ENCODE measurements around the gene TBL3. TPM values are rescaled to one million over a fixed set of nuclear protein-coding genes. Genes with fewer than 3 reads are reported as not detected.

Gene TBL3
- total and polyA plus RNA-seq, 5 experiments from 2014 or later: 30.0 to 61.8 (median 44.6) TPM

DNA sequence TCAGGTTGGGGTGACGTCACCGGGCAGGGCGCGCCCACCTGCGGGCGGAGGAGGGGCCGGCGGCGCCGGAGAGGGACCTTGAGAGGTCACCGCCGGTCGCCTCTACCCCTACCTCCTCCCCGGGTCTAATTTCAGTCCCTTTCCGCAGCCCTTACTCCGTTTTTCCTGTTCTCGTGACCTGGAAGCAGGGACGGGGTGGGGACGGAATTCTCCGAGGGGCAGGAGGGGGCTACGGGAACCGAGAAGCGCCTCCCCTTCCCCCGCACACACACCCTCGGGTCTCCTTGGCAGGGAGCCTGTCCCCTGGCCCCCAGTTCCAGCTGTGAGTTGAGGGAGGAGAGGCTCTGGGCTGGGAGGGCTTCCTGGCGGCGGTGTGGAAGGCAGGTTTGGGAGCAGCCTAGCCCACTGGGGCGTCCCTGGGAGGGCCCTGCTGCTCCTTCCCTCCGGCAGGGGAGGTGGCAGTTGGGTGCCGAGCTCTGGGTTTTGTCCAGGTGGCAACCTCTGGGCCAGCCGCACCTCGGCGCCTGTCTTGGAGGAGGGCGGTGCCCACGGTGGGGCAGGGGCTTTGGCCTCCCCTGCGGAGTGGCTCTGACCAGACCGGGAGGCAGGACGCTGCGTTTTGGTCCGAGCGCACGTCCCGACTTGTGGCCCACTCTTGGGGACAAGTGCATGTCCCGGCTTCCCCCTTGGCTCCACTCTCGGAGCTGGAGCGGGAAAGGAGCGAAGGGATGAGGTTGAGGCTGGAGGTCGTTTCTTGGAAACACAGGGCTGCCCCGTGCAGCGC, 18.7 kb downstream of the TBL3 start:
- ATAC-seq: no peak
- Mint-ChIP-seq H3K4me3 (peak overlapping the region; percentile 68 to 84 (median 78)), H3K27me3 (peaks cover 2 to 30% (median 13%) of the 10 kb centered on the region in 5 donors), H3K9me3 (no peaks in the 10 kb centered on the region), H3K4me1 (peaks cover 7 to 27% (median 18%) of the 10 kb centered on the region in 4 donors), H3K27ac (peak overlapping the region in 8 of 10 donors; percentile 13 to 86 (median 78)), H3K36me3 (peaks cover 0 to 18% (median 7%) of the 10 kb centered on the region in 3 donors)
- peak in 1 of 10 donors; percentile 19 for DNase-seq
- POLR2A ChIA-PET: interaction anchor here (1.0 to 5.9 kb wide), 6 partner anchors 18 to 542 kb away, joined by 3 to 47 read pairs (median 8); partner anchors contain the start of genes RNF151, RPS2, TBL3 and TRAF7

DNA sequence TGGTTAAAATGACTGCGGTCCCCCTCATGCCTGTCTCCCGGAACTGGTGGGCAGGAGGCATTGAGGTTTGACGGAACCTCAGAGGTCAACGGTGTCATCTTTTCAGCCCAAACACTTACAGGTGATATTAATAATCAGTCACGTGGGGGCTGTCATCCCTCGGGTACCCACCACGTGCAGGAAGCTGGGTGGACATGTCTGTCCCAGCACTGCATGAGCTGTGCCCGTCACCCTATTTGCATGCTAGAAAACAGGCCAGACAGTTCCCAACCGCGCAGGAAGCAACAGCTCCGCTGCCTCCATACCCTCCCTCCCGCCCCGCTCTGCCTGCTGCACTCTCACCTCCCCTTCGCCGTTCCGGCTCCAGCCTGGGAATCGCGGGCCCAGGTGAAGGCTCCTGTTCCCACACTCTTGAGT, 19.3 kb downstream of the TBL3 start:
- H3K27me3 Mint-ChIP-seq: peaks cover 2 to 30% (median 13%) of the 10 kb centered on the region in 5 donors
- ATAC-seq (peak; percentile 29 to 35), DNase-seq (peak in 4 of 10 donors; percentile 40 to 51 (median 45))
- H3K36me3 Mint-ChIP-seq: peaks cover 0 to 13% (median 7%) of the 10 kb centered on the region in 3 donors
- no peaks in the 10 kb centered on the region for H3K9me3 Mint-ChIP-seq
- peak overlapping the region; percentile 68 to 84 (median 78) for H3K4me3 Mint-ChIP-seq
- H3K27ac Mint-ChIP-seq: peak overlapping the region in 8 of 10 donors; percentile 22 to 86 (median 78)
- peaks cover 9 to 27% (median 18%) of the 10 kb centered on the region in 4 donors for H3K4me1 Mint-ChIP-seq
- POLR2A ChIA-PET: interaction anchor here (1.0 to 5.9 kb wide), 10 partner anchors 17 to 541 kb away, joined by 3 to 47 read pairs (median 4); partner anchors contain the start of genes MSRB1, NTHL1, PKD1 and RNF151

DNA sequence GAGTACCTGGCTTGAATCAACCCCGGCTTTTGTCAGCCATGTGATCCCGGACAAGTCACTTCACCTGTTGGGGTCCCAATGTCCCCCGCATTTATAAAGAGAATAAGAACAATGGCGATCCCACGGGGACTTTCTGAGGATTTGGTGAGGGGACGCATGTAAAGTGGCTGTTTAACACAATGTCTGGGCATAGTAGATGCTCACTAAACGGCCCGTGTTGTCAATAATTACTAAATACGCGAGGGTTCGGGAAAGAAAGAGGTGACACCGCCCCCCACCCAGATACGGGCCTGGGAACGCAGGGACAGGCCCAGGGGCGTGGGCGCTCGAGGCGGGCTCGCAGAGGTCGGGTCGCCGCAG, 19.7 kb downstream of the TBL3 start:
- H3K4me1 Mint-ChIP-seq: peaks cover 9 to 27% (median 18%) of the 10 kb centered on the region in 4 donors

DNA sequence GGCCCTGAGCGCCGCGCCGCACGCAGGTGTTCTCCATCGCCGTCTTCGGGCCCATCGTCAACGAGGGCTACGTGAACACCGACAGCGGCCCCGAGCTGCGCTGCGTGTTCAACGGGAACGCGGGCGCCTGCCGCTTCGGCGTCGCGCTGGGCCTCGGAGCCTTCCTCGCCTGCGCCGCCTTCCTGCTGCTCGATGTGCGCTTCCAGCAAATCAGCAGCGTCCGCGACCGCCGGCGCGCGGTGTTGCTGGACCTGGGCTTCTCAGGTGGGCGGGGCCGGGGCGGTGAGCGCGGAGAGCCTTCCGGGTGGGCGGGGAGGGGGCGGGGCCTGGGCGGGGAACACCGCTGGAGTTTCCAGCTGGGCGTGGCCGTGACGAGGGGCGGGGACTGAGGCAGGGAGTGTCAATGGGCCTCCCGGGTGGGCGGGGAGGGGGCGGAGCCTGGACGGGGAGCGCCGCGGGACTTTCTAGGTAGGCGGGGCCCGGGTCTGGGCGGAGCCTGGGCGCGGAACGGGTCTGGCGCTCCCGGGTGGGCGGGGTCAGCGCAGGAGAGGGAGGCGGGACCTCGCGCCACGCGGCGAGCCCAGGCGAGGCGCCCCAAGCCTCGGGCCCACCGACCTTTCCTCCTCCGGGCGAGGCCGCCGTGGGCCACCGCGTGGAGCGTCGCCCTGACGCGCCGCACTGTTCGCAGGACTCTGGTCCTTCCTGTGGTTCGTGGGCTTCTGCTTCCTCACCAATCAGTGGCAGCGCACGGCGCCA, 20.3 kb downstream of the TBL3 start:
- Mint-ChIP-seq H3K27ac (peak overlapping the region in 6 of 10 donors; percentile 24 to 83 (median 72)), H3K4me1 (peaks cover 9 to 27% (median 18%) of the 10 kb centered on the region in 4 donors), H3K4me3 (peak overlapping the region in 9 of 10 donors; percentile 15 to 84 (median 71)), H3K9me3 (no peaks in the 10 kb centered on the region), H3K27me3 (peaks cover 2 to 27% (median 7%) of the 10 kb centered on the region in 5 donors), H3K36me3 (peaks cover 0 to 3% (median 2%) of the 10 kb centered on the region in 3 donors)
- POLR2A ChIA-PET: interaction anchor here (0.8 to 5.9 kb wide), 9 partner anchors 12 to 163 kb away, joined by 3 to 47 read pairs (median 4); partner anchors contain the start of genes MSRB1, NTHL1, PKD1 and RNF151
- DNase-seq (peak; percentile 86 to 100 (median 95)), ATAC-seq (peak; percentile 72 to 82)

More for the DNA sequence above, 19.7 kb downstream of the TBL3 start:
- Mint-ChIP-seq H3K36me3 (peaks cover 0 to 8% (median 4%) of the 10 kb centered on the region in 3 donors), H3K27ac (peak overlapping the region in 9 of 10 donors; percentile 24 to 86 (median 77)), H3K27me3 (peaks cover 2 to 30% (median 11%) of the 10 kb centered on the region in 5 donors), H3K9me3 (no peaks in the 10 kb centered on the region), H3K4me3 (peak overlapping the region; percentile 68 to 84 (median 78))
- POLR2A ChIA-PET: interaction anchor here (1.0 to 5.9 kb wide), 10 partner anchors 17 to 541 kb away, joined by 3 to 47 read pairs (median 4); partner anchors contain the start of genes MSRB1, NTHL1, PKD1 and RNF151
- no peak for ATAC-seq
- no peak for DNase-seq

DNA sequence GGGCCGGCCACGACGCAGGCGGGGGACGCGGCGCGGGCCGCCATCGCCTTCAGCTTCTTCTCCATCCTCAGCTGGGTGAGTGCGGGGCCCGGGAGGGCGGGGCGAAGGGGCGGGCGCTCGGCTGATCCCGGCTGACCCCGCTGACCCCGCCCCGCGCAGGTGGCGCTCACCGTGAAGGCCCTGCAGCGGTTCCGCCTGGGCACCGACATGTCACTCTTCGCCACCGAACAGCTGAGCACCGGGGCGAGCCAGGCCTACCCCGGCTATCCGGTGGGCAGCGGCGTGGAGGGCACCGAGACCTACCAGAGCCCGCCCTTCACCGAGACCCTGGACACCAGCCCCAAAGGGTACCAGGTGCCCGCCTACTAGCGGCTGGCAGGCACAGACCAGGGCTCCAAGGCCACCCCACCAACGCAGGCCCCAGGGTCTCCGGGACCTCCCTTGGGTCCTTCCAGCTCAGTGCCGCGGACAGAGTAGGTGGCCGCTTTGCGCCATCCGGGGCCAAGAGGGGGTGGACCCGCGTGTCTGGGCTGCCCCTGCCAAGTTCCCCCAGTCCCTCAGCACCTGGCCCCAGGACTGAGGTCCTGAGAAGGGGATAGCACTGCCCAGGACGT, 21.0 kb downstream of the TBL3 start:
- no peak overlapping the region for H3K4me3 Mint-ChIP-seq
- H3K36me3 Mint-ChIP-seq: peaks cover 0 to 4% (median 2%) of the 10 kb centered on the region in 3 donors
- POLR2A ChIA-PET: interaction anchor here (0.8 to 5.9 kb wide), 6 partner anchors 9 to 162 kb away, joined by 3 to 47 read pairs (median 6); partner anchors contain the start of genes PKD1, RNF151, RPS2 and TRAF7
- H3K9me3 Mint-ChIP-seq: no peaks in the 10 kb centered on the region
- H3K27ac Mint-ChIP-seq: peak overlapping the region in 1 of 10 donors; percentile 89
- DNase-seq: peak in 1 of 10 donors; percentile 21
- peaks cover 2 to 24% (median 7%) of the 10 kb centered on the region in 5 donors for H3K27me3 Mint-ChIP-seq
- ATAC-seq: no peak
- H3K4me1 Mint-ChIP-seq: peaks cover 9 to 27% (median 18%) of the 10 kb centered on the region in 4 donors

DNA sequence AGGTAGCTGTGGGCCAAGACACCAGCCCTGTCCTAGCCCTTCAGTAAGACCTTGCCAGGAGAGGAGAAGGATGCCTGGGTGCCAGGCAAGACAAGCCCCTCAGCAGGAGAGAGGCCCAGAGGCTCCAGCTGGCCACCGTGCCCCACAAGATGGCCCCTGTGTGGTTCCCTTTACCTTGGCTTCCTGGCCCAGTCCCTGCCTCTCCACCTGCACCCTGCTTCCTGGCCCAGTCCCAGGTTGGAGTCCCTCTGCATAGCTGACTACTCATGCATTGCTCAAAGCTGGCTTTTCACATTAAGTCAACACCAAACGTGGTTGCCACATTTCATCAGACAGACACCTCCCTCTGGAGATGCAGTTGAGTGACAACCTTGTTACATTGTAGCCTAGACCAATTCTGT, 21.9 kb downstream of the TBL3 start:
- DNase-seq: no peak
- peak overlapping the region in 8 of 10 donors; percentile 3 to 68 (median 46) for H3K4me3 Mint-ChIP-seq
- POLR2A ChIA-PET: interaction anchor here (1.3 to 5.9 kb wide), 3 partner anchors 8 to 28 kb away, joined by 5 to 47 read pairs (median 21); partner anchors contain the start of genes RNF151, RPS2 and ZNF598
- peaks cover 0 to 11% (median 0%) of the 10 kb centered on the region in 3 donors for H3K36me3 Mint-ChIP-seq
- peaks cover 6 to 25% (median 17%) of the 10 kb centered on the region in 4 donors for H3K4me1 Mint-ChIP-seq
- no peak for ATAC-seq
- H3K27ac Mint-ChIP-seq: peak overlapping the region in 9 of 10 donors; percentile 51 to 89 (median 85)
- no peaks in the 10 kb centered on the region for H3K9me3 Mint-ChIP-seq
- H3K27me3 Mint-ChIP-seq: peaks cover 1 to 18% (median 3%) of the 10 kb centered on the region in 5 donors

DNA sequence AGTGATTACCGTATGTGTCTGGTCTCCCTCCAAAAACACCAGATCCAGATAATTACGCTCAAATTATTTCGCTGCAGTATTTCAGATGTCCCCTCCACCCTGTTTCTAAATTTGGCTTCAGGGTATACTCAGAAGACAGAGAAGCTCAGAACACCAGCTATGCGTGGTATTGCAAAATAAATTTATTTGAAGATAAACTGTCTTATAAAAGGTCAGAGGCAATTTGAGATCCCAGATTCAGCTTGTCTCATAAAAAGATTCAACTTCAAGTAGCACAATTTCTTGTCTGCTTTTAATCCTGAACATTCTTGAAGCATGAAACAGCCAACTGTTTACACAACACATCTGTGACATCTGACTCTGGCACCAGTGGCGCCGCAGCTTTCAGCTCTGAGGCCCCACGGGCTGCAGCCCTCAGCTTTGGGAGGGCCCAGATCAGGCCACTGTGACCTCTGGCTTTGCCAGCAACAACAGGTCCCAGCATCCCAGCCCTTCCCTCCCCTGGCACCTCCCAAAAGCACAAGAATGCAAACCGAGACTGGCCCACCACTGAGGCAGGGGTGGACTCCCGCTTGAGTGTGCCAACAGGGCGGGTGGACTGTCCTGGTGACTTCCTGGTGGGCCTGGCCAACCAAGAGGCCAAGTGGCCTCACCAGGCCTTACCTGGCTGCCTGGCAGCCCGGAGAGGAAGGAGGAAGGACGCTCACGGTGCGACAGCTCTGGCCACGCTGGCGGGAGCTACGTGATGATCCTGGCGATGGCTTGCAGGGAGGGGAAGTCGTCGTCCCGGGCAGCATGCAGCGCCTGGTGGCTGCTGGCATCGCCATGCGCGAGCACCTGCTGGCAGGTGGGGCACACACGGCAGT, 25.9 kb downstream of the TBL3 start:
- Mint-ChIP-seq H3K27ac (peak overlapping the region in 1 of 10 donors; percentile 37), H3K4me3 (no peak overlapping the region), H3K9me3 (no peaks in the 10 kb centered on the region), H3K27me3 (no peaks in the 10 kb centered on the region), H3K4me1 (peaks cover 0 to 7% (median 5%) of the 10 kb centered on the region in 4 donors), H3K36me3 (peaks cover 0 to 35% (median 4%) of the 10 kb centered on the region in 3 donors)
- DNase-seq (no peak), ATAC-seq (no peak)
- POLR2A ChIA-PET: interaction anchor here (0.6 kb wide), 1 partner anchor 91 kb away, joined by 3 read pairs; no protein-coding TSS in a partner anchor

DNA sequence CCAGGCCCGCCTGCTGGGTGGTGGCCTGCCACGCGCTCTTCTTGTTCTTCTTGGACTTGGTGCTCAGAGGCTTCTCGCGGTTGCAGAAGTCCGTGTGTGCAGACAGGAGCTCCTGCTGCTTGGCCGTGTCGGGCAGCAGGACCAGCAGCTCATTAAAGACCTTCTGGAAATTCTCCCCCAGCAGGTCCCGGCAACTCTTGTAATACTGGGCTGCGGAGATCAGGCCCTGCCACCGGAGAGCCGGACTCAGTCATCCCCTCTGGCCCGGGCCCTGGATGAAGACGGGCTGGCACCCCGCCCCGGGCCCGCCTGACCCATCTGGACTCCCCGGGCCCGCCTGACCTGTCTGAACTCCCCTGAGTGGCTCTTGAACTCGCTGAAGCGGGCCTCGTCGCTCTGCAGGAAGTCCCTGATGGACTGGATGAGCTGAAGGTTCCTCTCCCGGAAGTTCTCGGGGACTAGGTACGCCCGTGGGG, 26.5 kb downstream of the TBL3 start:
- H3K4me3 Mint-ChIP-seq: no peak overlapping the region
- POLR2A ChIA-PET: no interaction called here
- peaks cover 0 to 35% (median 4%) of the 10 kb centered on the region in 3 donors for H3K36me3 Mint-ChIP-seq
- H3K9me3 Mint-ChIP-seq: no peaks in the 10 kb centered on the region
- peak overlapping the region in 1 of 10 donors; percentile 50 for H3K27ac Mint-ChIP-seq
- ATAC-seq: no peak
- no peak for DNase-seq
- peaks cover 0 to 5% (median 4%) of the 10 kb centered on the region in 4 donors for H3K4me1 Mint-ChIP-seq
- H3K27me3 Mint-ChIP-seq: no peaks in the 10 kb centered on the region

DNA sequence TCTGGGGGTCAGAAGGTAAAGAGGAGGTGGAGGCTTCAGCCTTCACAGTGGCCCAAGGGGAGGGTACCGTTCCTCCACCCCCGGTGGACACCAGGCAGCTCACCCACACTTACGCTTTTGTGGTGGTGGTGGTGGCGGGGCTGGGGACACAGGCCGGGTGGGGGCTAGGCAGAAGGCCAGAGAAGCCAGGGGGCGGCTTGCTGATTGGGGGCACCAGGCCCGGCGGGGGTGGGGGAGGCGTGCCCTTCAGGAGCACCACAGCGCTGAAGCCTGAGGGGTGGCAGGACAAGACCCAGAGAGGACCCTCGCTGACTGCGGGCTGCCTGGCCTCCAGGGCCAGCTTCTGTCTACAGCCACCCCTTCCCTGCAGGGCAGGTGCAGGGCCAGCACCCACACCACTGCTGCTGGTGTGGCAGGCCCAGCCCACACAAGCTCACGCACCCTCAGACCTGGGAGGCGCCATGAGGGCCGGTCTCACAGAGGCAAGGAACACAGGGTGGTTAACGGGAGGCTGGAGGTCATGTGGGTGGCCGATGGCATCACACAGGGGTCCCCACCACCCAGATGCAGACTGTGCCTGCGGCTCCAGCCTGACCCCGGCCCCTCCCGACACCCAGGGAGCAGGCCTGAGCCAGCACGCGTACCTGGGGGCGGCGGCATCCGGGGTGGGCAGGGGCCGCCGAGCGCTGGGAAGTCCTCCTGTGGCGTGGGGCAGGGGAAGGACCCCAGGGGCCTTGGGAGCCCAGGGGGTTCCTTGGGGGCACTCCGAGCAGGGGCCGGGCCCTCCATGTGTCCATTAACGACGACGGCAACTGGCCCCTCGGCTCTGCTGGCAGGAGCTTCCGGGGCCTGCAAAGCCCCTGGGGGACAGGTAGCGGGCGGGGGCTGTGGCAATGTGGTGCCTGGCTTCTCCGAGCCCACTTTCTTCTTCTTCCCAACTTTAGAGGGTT, 27.3 kb downstream of the TBL3 start:
- Mint-ChIP-seq H3K36me3 (peaks cover 0 to 35% (median 4%) of the 10 kb centered on the region in 3 donors), H3K9me3 (no peaks in the 10 kb centered on the region), H3K27me3 (no peaks in the 10 kb centered on the region), H3K4me1 (peaks cover 0 to 7% (median 4%) of the 10 kb centered on the region in 4 donors), H3K27ac (no peak overlapping the region), H3K4me3 (no peak overlapping the region)
- ATAC-seq: no peak
- POLR2A ChIA-PET: interaction anchor here (0.8 kb wide), 1 partner anchor 154 kb away, joined by 3 read pairs; no protein-coding TSS in a partner anchor
- no peak for DNase-seq
